Keratinocyte (primary cell): ENCODE measurements around the gene LY86. TPM values are rescaled to one million over a fixed set of nuclear protein-coding genes. Genes with fewer than 3 reads are reported as not detected.

ENCODE experiments used
- DNase-seq: peaks from one replicate; pipeline ENCODE4 v3.0.0-alpha.2; 2011; ENCODE audit warnings: low read depth, missing footprints, low spot score
- FAIRE-seq: peaks from 2 replicates; lab custom pipeline; 2011; peaks lifted over from hg19 to GRCh38; lab: Jason Lieb, UNC
- H2AFZ ChIP-seq: 2 replicates; pipeline ENCODE4 v1.6.0; 2012; ENCODE audit warnings: low read length, control low read depth, inconsistent platforms; ENCODE audit not compliant: control insufficient read depth
- H3K27ac ChIP-seq: 2 replicates; pipeline ENCODE4 v1.5.1; 2011; ENCODE audit warnings: low read length; ENCODE audit not compliant: control insufficient read depth, insufficient read depth
- H3K27me3 ChIP-seq: 3 replicates; pipeline ENCODE4 v1.6.0; 2011; ENCODE audit warnings: low read length; ENCODE audit not compliant: control insufficient read depth, insufficient read depth; ENCODE audit errors: extremely low read depth
- H3K36me3 ChIP-seq, 2 experiments: 2 replicates in 1 of 2; 3 replicates in 1 of 2; pipeline ENCODE4 v1.5.1; 2011; ENCODE audit warnings: low read length in 2 of 2, mild to moderate bottlenecking in 1 of 2; ENCODE audit not compliant: control insufficient read depth in 2 of 2, insufficient read depth in 2 of 2; ENCODE audit errors: extremely low read depth in 1 of 2
- H3K4me1 ChIP-seq: 3 replicates; pipeline ENCODE4 v1.5.1; 2011; ENCODE audit warnings: low read length; ENCODE audit not compliant: control insufficient read depth, insufficient read depth; ENCODE audit errors: extremely low read depth
- H3K4me2 ChIP-seq: 3 replicates; pipeline ENCODE4 v1.6.0; 2011; ENCODE audit warnings: low read depth, low read length; ENCODE audit not compliant: control insufficient read depth, insufficient read depth; ENCODE audit errors: extremely low read depth
- H3K4me3 ChIP-seq, 3 experiments: fragments of 200-600 bp in 1 of 3; sonication (generic) in 1 of 3; 2 replicates in 2 of 3; 3 replicates in 1 of 3; pipeline ENCODE4 v1.5.1; 2011 to 2016; ENCODE audit warnings: low read length in 3 of 3, mild to moderate bottlenecking in 3 of 3, control low read depth in 2 of 3, inconsistent platforms in 1 of 3, low read depth in 1 of 3, mixed read lengths in 1 of 3, mixed run types in 1 of 3, moderate library complexity in 1 of 3; ENCODE audit not compliant: control insufficient read depth in 2 of 3, insufficient read depth in 2 of 3; ENCODE audit errors: extremely low read depth in 1 of 3
- H3K79me2 ChIP-seq: 2 replicates; pipeline ENCODE4 v1.6.0; 2012; ENCODE audit warnings: low read length; ENCODE audit not compliant: control insufficient read depth, insufficient read depth
- H3K9ac ChIP-seq: 3 replicates; pipeline ENCODE4 v1.6.0; 2011; ENCODE audit warnings: low read length; ENCODE audit not compliant: control insufficient read depth, insufficient read depth; ENCODE audit errors: extremely low read depth
- H3K9me1 ChIP-seq: 3 replicates; pipeline ENCODE4 v1.6.0; 2011; ENCODE audit warnings: low read length; ENCODE audit not compliant: control insufficient read depth, insufficient read depth; ENCODE audit errors: extremely low read depth
- H3K9me3 ChIP-seq: 2 replicates; pipeline ENCODE4 v1.5.1; 2012; ENCODE audit warnings: low read depth, low read length; ENCODE audit not compliant: control insufficient read depth
- H4K20me1 ChIP-seq: 3 replicates; pipeline ENCODE4 v1.6.0; 2011; ENCODE audit warnings: low read length; ENCODE audit not compliant: control insufficient read depth, insufficient read depth; ENCODE audit errors: extremely low read depth
- EZH2 ChIP-seq: IDR thresholded peaks from one replicate; pipeline ENCODE4 v1.6.1; 2012; ENCODE audit warnings: inconsistent platforms, mild to moderate bottlenecking, low read length, moderate library complexity
- dilution Hi-C: fragments of 300-500 bp; cut with MboI; formaldehyde crosslinking; loops from one replicate; pipeline ENCODE4 v1.7.0; 2020; ENCODE audit warnings: low sequenced_read_pairs; ENCODE audit not compliant: extremely low pct_ligation_motif_present
- polyA plus RNA-seq, 5 experiments: library from polyadenylated mRNA; depleted of rRNA in 3 of 5; stranded (reverse) in 3 of 5; stranded (forward) in 1 of 5; unstranded in 1 of 5; fragments of >200 nt; gene quantifications; 1 replicate in 1 of 5; 2 replicates in 3 of 5; 3 replicates in 1 of 5; pipeline versions ENCODE4 v1.2.1 to v1.2.3, GENCODE V29; 2011 to 2012; ENCODE audit warnings: missing spikeins in 2 of 5, low read depth in 1 of 5, low replicate concordance in 1 of 5
- TF ChIP-seq, protein P1 (sequence below), 3 experiments: IDR thresholded peaks in 1 of 3; conservative IDR thresholded peaks in 1 of 3; optimal IDR thresholded peaks in 1 of 3; 2 replicates in 2 of 3; 3 replicates in 1 of 3; pipeline versions ENCODE3 to v1.5.1; 2011; ENCODE audit warnings: low read length in 3 of 3, mild to moderate bottlenecking in 3 of 3, moderate library complexity in 2 of 3, control low read depth in 1 of 3, inconsistent platforms in 1 of 3; ENCODE audit not compliant: insufficient read depth in 2 of 3; ENCODE audit errors: extremely low read depth in 1 of 3

LY86 gene
- polyA plus RNA-seq, 1 donor (not counting 4 experiments of a cell fraction or from before 2014, with no cell fraction given), result not detected

DNA sequence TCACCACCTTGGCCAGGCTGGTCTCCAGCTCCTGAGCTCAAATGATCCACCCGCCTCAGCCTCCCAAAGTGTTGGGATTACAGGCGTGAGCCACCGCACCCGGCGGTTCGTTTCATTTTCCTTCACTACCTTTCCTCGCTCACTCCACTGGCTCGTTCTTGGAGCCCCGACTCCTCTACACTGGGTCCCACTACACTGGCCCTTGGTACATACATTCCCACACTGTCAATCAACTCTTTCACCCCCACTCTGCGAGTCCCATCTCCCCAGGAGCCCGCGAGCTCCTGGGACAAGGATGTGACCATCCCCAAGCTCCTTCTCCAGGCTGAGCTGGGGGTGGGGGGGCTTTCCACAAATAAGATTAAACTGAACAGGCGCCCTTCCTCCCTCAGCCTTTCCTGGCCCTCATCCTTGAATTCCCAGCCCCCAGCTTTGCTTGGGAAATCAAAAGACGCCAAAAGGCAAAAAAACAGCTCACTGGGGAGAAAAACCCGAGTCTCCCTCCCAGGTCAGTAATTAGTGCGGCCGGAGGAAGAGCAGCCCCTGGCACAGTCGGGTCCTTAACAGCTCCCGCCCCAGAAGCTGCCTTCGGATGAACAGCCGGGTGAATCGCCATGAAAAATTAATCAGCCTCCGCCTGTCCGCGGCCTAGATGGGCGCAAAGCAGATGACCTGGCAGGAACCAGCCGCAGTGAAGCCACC lies 42.8 kb upstream of the LY86 start:
- FAIRE-seq (no peak), DNase-seq (no peak)
- peak overlapping the region in 2 of 3 experiments; percentile 45 to 46 for H3K4me3 ChIP-seq
- H3K79me2 ChIP-seq, result no peaks in the 10 kb centered on the region
- no peak overlapping the region for H3K27ac ChIP-seq
- no peaks in the 10 kb centered on the region for H4K20me1 ChIP-seq
- peak overlapping the region; percentile 45 for H2AFZ ChIP-seq
- H3K9me1 ChIP-seq, result no peaks in the 10 kb centered on the region
- peak overlapping the region; percentile 75 for H3K4me2 ChIP-seq
- no peak overlapping the region for H3K9ac ChIP-seq
- peaks cover 22% of the 10 kb centered on the region for H3K27me3 ChIP-seq
- dilution Hi-C loops, result no loop called here
- no peaks in the 10 kb centered on the region for H3K36me3 ChIP-seq
- TF ChIP-seq, protein P1, sequence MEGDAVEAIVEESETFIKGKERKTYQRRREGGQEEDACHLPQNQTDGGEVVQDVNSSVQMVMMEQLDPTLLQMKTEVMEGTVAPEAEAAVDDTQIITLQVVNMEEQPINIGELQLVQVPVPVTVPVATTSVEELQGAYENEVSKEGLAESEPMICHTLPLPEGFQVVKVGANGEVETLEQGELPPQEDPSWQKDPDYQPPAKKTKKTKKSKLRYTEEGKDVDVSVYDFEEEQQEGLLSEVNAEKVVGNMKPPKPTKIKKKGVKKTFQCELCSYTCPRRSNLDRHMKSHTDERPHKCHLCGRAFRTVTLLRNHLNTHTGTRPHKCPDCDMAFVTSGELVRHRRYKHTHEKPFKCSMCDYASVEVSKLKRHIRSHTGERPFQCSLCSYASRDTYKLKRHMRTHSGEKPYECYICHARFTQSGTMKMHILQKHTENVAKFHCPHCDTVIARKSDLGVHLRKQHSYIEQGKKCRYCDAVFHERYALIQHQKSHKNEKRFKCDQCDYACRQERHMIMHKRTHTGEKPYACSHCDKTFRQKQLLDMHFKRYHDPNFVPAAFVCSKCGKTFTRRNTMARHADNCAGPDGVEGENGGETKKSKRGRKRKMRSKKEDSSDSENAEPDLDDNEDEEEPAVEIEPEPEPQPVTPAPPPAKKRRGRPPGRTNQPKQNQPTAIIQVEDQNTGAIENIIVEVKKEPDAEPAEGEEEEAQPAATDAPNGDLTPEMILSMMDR (optimal IDR thresholded peaks at IDR 0.05 in 1 of 3, IDR thresholded peaks at IDR 0.05 in 1 of 3, conservative IDR thresholded peaks at IDR 0.05 in 1 of 3; ENCODE audit: extremely low read depth in 1 of 3, insufficient read depth in 2 of 3, low read length in 3 of 3), result no peak
- TF ChIP-seq EZH2, result no peak
- H3K9me3 ChIP-seq, result no peaks in the 10 kb centered on the region
- H3K4me1 ChIP-seq, result no peaks in the 10 kb centered on the region

DNA sequence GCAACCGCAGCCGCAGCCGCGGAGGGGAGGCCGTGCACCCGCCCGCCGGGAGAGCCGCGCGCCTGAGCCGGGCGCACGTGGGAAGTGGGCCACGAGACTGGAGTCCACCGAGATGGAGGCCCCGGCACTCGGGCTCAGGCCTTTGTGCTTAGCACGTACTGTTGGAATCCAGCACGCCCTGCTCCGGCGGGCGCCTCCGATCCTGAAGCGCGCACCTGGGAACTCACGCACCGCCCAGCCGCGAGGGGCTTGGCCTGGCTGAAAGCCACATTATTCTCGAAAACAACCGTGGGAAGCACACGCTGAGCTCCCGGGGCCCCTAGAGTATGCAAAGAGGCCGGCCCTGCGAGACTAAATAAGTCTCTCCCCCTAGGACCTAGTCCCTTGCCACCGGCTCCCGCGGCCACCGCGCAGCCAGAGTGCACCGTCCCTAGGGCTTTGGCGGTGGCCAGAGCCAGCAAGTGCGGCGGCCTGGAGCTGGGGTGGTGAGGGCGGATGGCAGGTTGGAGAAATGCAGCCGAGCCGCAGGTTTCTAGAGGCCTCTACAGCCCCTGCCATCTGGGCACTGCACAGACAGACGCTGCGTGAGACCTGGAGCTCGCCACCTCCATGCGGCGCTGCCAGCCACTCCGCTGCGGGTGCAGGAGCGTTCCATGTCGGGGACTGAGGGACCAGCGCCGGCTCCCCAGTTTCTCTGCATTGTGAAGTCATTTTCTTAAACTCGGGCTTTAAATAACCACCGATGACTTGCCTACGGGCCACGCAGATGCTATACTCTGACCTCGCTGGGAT lies 42.0 kb upstream of the LY86 start:
- no peaks in the 10 kb centered on the region for H3K9me3 ChIP-seq
- FAIRE-seq (no peak), DNase-seq (no peak)
- peaks cover 22% of the 10 kb centered on the region for H3K27me3 ChIP-seq
- peak overlapping the region; percentile 75 for H3K4me2 ChIP-seq
- H3K36me3 ChIP-seq, result no peaks in the 10 kb centered on the region
- dilution Hi-C loops, result no loop called here
- no peaks in the 10 kb centered on the region for H3K4me1 ChIP-seq
- no peak overlapping the region for H3K27ac ChIP-seq
- no peaks in the 10 kb centered on the region for H4K20me1 ChIP-seq
- no peak overlapping the region for H3K9ac ChIP-seq
- TF ChIP-seq, protein P1 (optimal IDR thresholded peaks at IDR 0.05 in 1 of 3, IDR thresholded peaks at IDR 0.05 in 1 of 3, conservative IDR thresholded peaks at IDR 0.05 in 1 of 3; ENCODE audit: extremely low read depth in 1 of 3, insufficient read depth in 2 of 3, low read length in 3 of 3), result no peak
- peak; percentile 70 for TF ChIP-seq EZH2
- no peaks in the 10 kb centered on the region for H3K79me2 ChIP-seq
- peak overlapping the region in 2 of 3 experiments; percentile 45 to 46 for H3K4me3 ChIP-seq
- H3K9me1 ChIP-seq, result no peaks in the 10 kb centered on the region
- peak overlapping the region; percentile 45 for H2AFZ ChIP-seq
